Measurements from ENCODE around the gene RPL10.
A peak's percentile ranks its signal among the peaks of the same experiment; 100 is the strongest.

RPL10 gene

GRCh38 chrX:154362085-154362742 is 36.0 kb upstream of the RPL10 start:
- DNase-seq: no peak

GRCh38 chrX:154363706-154364439 is 34.3 kb upstream of the RPL10 start:
- no peak for DNase-seq

GRCh38 chrX:154365052-154365600 is 33.1 kb upstream of the RPL10 start:
- no peak for DNase-seq

GRCh38 chrX:154365997-154366665 is 32.0 kb upstream of the RPL10 start:
- no peak for DNase-seq

- DNase-seq: no peak
These were observed 31.5 kb upstream of the RPL10 start for GRCh38 chrX:154366666-154367055.

- no peak for DNase-seq
These were observed 30.5 kb upstream of the RPL10 start for GRCh38 chrX:154367474-154368308.

GRCh38 chrX:154368630-154369448 is 29.3 kb upstream of the RPL10 start:
- DNase-seq: peak; percentile 94 to 98

GRCh38 chrX:154369449-154370299 is 28.5 kb upstream of the RPL10 start:
- peak; percentile 76 to 80 for DNase-seq

- no peak for DNase-seq
These were observed 27.7 kb upstream of the RPL10 start for GRCh38 chrX:154370300-154371016.

- DNase-seq: peak; percentile 94 to 95
These were observed 27.0 kb upstream of the RPL10 start for GRCh38 chrX:154371017-154371788.

GRCh38 chrX:154371789-154372300 is 26.3 kb upstream of the RPL10 start:
- no peak for DNase-seq

GRCh38 chrX:154372612-154373022 is 25.6 kb upstream of the RPL10 start:
- DNase-seq: peak; percentile 44 to 60

GRCh38 chrX:154373340-154374306 is 24.6 kb upstream of the RPL10 start:
- no peak for DNase-seq

- DNase-seq: peak; percentile 51 to 59
These were observed 23.6 kb upstream of the RPL10 start, which contains the start of gene FLNA for GRCh38 chrX:154374313-154375155. Gene FLNA (minus strand): TSS chrX:154374634. CDS start chrX:154371245, 3,389 bp downstream.

- DNase-seq: no peak
These were observed 23.0 kb upstream of the RPL10 start for GRCh38 chrX:154375156-154375504.

GRCh38 chrX:154376774-154377173 is 21.4 kb upstream of the RPL10 start:
- DNase-seq: no peak
